AG04450 (cell line): Measurements from ENCODE around the gene IKZF3. TPM values are rescaled to one million over a fixed set of nuclear protein-coding genes. Genes with fewer than 3 reads are reported as not detected.

Source experiments
- CTCF ChIA-PET: fragments of 300-600, 350-600 bp; formaldehyde crosslinking; extraction: SDS; loops from one replicate; lab custom pipeline; 2022; ENCODE audit warnings: antibody characterized with exemption, inconsistent platforms; lab: Charles Lee
- POLR2A ChIA-PET: fragments of 350-600 bp; formaldehyde crosslinking; extraction: SDS; loops from one replicate; lab custom pipeline; 2021; ENCODE audit warnings: antibody characterized with exemption, inconsistent platforms; lab: Yijun Ruan, JAX
- DNase-seq: peaks from one replicate; pipeline ENCODE4 v3.0.0-alpha.2; 2011; ENCODE audit warnings: low read depth, low spot score
- H3K27ac ChIP-seq: one replicate; pipeline ENCODE4 v1.5.1; 2012; ENCODE audit warnings: low read depth, low read length, control low read depth
- H3K27me3 ChIP-seq: one replicate; pipeline ENCODE4 v1.6.0; 2012; ENCODE audit warnings: low read length; ENCODE audit not compliant: control insufficient read depth, insufficient read depth
- H3K4me3 ChIP-seq: 2 replicates; pipeline ENCODE4 v1.5.1; 2011; ENCODE audit warnings: mild to moderate bottlenecking, low read depth, low read length, control low read depth
- H3K9me3 ChIP-seq: 2 replicates; pipeline ENCODE4 v1.5.1; 2012; ENCODE audit warnings: low read length; ENCODE audit not compliant: control insufficient read depth, insufficient read depth
- polyA plus RNA-seq: library from polyadenylated mRNA; depleted of rRNA; stranded (reverse); fragments of >200 nt; gene quantifications from 2 replicates; pipeline ENCODE4 v1.2.3, GENCODE V29; 2011
- TF ChIP-seq, protein P1 (sequence below): IDR thresholded peaks from 2 replicates; pipeline ENCODE4 v1.5.1; 2011; ENCODE audit warnings: low read depth, low read length, control low read depth, inconsistent platforms

IKZF3 gene
- polyA plus RNA-seq, 1 experiment = not detected

DNA sequence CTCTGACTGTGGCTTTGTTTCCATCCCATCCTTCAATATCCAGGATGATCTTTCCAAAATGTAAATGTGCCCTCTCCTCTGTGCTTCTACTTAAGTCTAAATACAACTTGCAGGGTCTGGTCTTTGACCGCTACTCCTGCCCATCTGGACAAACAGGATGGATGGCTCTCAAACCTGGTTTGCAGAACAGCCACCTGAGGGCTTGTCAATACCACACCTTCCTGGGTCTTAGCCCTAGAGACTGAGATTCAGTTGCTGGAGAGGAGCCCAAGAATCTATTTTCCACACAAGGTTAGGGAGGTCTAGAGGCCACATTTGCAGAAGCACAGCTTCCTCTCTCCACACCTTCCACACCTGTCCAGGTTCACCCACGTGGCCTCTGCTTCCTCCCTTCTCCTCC, 128.2 kb downstream of the IKZF3 start:
- CTCF ChIA-PET = interaction anchor here (1.0 to 1.3 kb wide), 2 partner anchors 114 to 222 kb away, joined by 3 to 4 read pairs; no protein-coding TSS in a partner anchor
- H3K4me3 ChIP-seq = no peak overlapping the region

GRCh38 chr17:39732586-39732985, 131.5 kb downstream of the IKZF3 start:
- no peaks in the 10 kb centered on the region; the same call in 1 of the 2 replicates for H3K9me3 ChIP-seq
- H3K4me3 ChIP-seq = no peak overlapping the region
- CTCF ChIA-PET = interaction anchor here (1.1 to 1.7 kb wide), 2 partner anchors 109 to 111 kb away, joined by 3 to 8 read pairs; no protein-coding TSS in a partner anchor
- TF ChIP-seq, protein P1, sequence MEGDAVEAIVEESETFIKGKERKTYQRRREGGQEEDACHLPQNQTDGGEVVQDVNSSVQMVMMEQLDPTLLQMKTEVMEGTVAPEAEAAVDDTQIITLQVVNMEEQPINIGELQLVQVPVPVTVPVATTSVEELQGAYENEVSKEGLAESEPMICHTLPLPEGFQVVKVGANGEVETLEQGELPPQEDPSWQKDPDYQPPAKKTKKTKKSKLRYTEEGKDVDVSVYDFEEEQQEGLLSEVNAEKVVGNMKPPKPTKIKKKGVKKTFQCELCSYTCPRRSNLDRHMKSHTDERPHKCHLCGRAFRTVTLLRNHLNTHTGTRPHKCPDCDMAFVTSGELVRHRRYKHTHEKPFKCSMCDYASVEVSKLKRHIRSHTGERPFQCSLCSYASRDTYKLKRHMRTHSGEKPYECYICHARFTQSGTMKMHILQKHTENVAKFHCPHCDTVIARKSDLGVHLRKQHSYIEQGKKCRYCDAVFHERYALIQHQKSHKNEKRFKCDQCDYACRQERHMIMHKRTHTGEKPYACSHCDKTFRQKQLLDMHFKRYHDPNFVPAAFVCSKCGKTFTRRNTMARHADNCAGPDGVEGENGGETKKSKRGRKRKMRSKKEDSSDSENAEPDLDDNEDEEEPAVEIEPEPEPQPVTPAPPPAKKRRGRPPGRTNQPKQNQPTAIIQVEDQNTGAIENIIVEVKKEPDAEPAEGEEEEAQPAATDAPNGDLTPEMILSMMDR = no peak
- no peak overlapping the region for H3K27ac ChIP-seq
- H3K27me3 ChIP-seq = peaks cover 12% of the 10 kb centered on the region
- DNase-seq = no peak
- POLR2A ChIA-PET = no interaction called here

More for the DNA sequence above, 128.2 kb downstream of the IKZF3 start:
- peaks cover 25% of the 10 kb centered on the region for H3K27me3 ChIP-seq
- H3K27ac ChIP-seq = no peak overlapping the region
- POLR2A ChIA-PET = no interaction called here
- TF ChIP-seq, protein P1 = no peak
- DNase-seq = no peak
- no peaks in the 10 kb centered on the region; the same call in 1 of the 2 replicates for H3K9me3 ChIP-seq

DNA sequence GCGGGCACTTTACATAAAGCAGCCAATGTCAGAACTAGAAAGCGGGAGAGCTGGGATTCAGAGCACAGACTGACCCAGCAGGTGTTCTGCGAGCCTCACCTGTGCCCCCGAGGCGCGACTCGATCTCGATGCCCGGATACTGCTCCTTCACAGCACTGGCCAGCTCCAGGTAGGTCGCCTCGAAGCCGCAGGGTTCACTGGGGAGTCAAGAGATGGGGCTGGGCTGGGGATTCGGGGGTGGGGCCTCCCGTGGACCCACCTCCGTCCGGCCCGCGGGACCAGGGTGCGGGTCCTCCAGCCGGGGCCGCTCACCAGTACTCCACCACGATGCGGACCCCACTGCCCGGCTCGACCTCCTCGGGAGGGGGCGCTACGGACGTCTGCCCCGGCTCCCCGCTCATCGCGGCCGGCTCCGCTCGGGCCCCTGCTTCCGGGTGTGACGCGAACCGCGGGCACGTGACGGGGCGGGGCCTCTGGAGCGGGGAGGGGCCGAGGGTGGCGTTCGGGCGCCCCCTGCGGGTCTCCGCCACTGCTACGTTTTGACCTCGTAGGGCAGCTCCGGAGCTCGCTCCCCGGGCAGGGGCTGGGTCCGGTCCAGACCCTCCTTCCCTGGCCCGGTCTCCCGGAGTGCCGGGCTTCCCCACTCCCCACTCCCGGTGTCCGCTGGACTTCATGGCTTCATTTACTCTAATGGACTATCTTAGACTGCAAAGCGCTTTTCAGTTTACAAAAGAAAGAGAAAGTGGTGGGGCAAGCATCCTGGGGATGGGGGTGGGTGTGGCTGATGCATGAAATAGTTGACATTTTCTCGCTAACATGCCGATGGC, 133.8 kb downstream of the IKZF3 start, which contains the start of gene MIEN1:
Gene MIEN1 (minus strand): TSS at position 438 of the 827 bp plus-strand sequence. CDS start 37 bp downstream, at position 401.
- Histone ChIP-seq H3K27ac (peak within 1 kb of the TSS; percentile 31), H3K9me3 (no peaks in the 10 kb centered on the region; the same call in 1 of the 2 replicates), H3K27me3 (no peaks in the 10 kb centered on the region), H3K4me3 (peak within 1 kb of the TSS; percentile 86)
- DNase-seq = peak; percentile 45
- TF ChIP-seq, protein P1 = peak; percentile 76
- CTCF ChIA-PET = interaction anchor here (0.6 to 3.1 kb wide), 21 partner anchors 9 to 250 kb away, joined by 3 to 20 read pairs (median 5); partner anchors contain the start of genes ERBB2 and PGAP3
- POLR2A ChIA-PET = interaction anchor here (0.6 to 1.9 kb wide), 11 partner anchors 12 to 508 kb away, joined by 3 to 9 read pairs (median 5); partner anchors contain the start of genes ERBB2, PGAP3 and PSMD3

GRCh38 chr17:39729280-39729851, 134.7 kb downstream of the IKZF3 start:
- POLR2A ChIA-PET = interaction anchor here (0.6 to 1.9 kb wide), 9 partner anchors 11 to 507 kb away, joined by 3 to 9 read pairs (median 5); partner anchors contain the start of genes ERBB2, PGAP3 and PSMD3
- Histone ChIP-seq H3K4me3 (peak overlapping the region; percentile 86), H3K27me3 (no peaks in the 10 kb centered on the region), H3K27ac (no peak overlapping the region), H3K9me3 (no peaks in the 10 kb centered on the region; the same call in 1 of the 2 replicates)
- TF ChIP-seq, protein P1 = no peak
- DNase-seq = no peak
- CTCF ChIA-PET = interaction anchor here (0.6 to 3.1 kb wide), 20 partner anchors 10 to 199 kb away, joined by 3 to 20 read pairs (median 5); partner anchors contain the start of genes ERBB2 and PGAP3
